HL-60 (cell line): ENCODE measurements around the gene BCAT1.

ENCODE experiments used
- DNase-seq, 2 experiments: peaks; one replicate each; pipeline ENCODE4 v3.0.0-alpha.2; 2010 to 2020; ENCODE audit warnings: low read depth in 1 of 2, low spot score in 1 of 2
- H3K27ac ChIP-seq: fragments of 250-450 bp; sonication (Bioruptor Pico); replicated peaks from 2 replicates; pipeline ENCODE4 v1.5.1; 2020; ENCODE audit warnings: mild to moderate bottlenecking, moderate library complexity
- H3K27me3 ChIP-seq: fragments of 250-450 bp; sonication (Bioruptor Pico); 2 replicates; pipeline ENCODE4 v1.5.1; 2021; ENCODE audit warnings: mild to moderate bottlenecking, moderate library complexity; ENCODE audit not compliant: insufficient read depth, poor library complexity, severe bottlenecking
- H3K4me3 ChIP-seq: replicated peaks from 2 replicates; pipeline ENCODE4 v1.5.1; 2011; ENCODE audit warnings: mild to moderate bottlenecking, control low read depth, low read length; ENCODE audit not compliant: insufficient read depth
- CTCF ChIP-seq: IDR thresholded peaks from one replicate; pipeline ENCODE4 v1.5.1; 2011; ENCODE audit warnings: low read length, control low read depth, inconsistent platforms; ENCODE audit not compliant: insufficient read depth
- GABPA ChIP-seq: IDR thresholded peaks from 2 replicates; pipeline ENCODE4 v1.6.1; 2012; ENCODE audit warnings: low read depth
- POLR2AphosphoS5 ChIP-seq: IDR thresholded peaks from 2 replicates; pipeline ENCODE4 v1.6.1; 2012; ENCODE audit warnings: low read depth
- REST ChIP-seq: IDR thresholded peaks from 2 replicates; pipeline ENCODE4 v1.6.1; 2012; ENCODE audit warnings: low read depth; ENCODE audit not compliant: insufficient replicate concordance
- SPI1 ChIP-seq: IDR thresholded peaks from 2 replicates; pipeline ENCODE4 v1.6.1; 2012; ENCODE audit warnings: low read depth, mild to moderate bottlenecking, borderline replicate concordance

Gene BCAT1

GRCh38 chr12:24938341-24938740 is 10.6 kb downstream of the BCAT1 start:
- no peak overlapping the region for H3K27ac ChIP-seq

GRCh38 chr12:24937553-24938244 is 11.2 kb downstream of the BCAT1 start:
- H3K27me3 ChIP-seq = no peaks in the 10 kb centered on the region
- H3K4me3 ChIP-seq = no peak overlapping the region
- no peak for DNase-seq
- TF ChIP-seq CTCF (no peak), GABPA (no peak), REST (no peak), SPI1 (no peak), POLR2AphosphoS5 (no peak)
- no peak overlapping the region for H3K27ac ChIP-seq

More at GRCh38 chr12:24938341-24938740, 10.6 kb downstream of the BCAT1 start:
- DNase-seq = no peak
- Histone ChIP-seq H3K27me3 (no peaks in the 10 kb centered on the region), H3K4me3 (no peak overlapping the region)
- TF ChIP-seq CTCF (no peak), REST (no peak), POLR2AphosphoS5 (no peak), SPI1 (no peak), GABPA (no peak)

- Histone ChIP-seq H3K27ac (no peak overlapping the region), H3K27me3 (no peaks in the 10 kb centered on the region), H3K4me3 (no peak overlapping the region)
- no peak for DNase-seq
- TF ChIP-seq CTCF (no peak), REST (no peak), GABPA (no peak), POLR2AphosphoS5 (no peak), SPI1 (no peak)
These were observed 15.1 kb downstream of the BCAT1 start for GRCh38 chr12:24933694-24934407.
